AG08395 (cell line): Measurements from ENCODE around the gene ITK.

Experiments used
- DNase-seq: peaks from one replicate; pipeline ENCODE4 v3.0.0; 2012; ENCODE audit warnings: mixed read lengths, low spot score

ITK gene

GRCh38 chr5:157248821-157249470, 68.3 kb downstream of the ITK start:
- DNase-seq: no peak

GRCh38 chr5:157252711-157253465, 72.2 kb downstream of the ITK start:
- peak; percentile 36 for DNase-seq

GRCh38 chr5:157253547-157253946, 72.9 kb downstream of the ITK start:
- DNase-seq: peak; percentile 85

- no peak for DNase-seq
These were observed 77.8 kb downstream of the ITK start for GRCh38 chr5:157258450-157258849.

GRCh38 chr5:157259699-157260098, 79.1 kb downstream of the ITK start:
- no peak for DNase-seq

GRCh38 chr5:157263496-157264090, 83.0 kb downstream of the ITK start:
- DNase-seq: no peak

- peak; percentile 77 for DNase-seq
These were observed 85.2 kb downstream of the ITK start, which contains the start of gene CYFIP2 for GRCh38 chr5:157265714-157266285. CYFIP2 (plus strand) TSS chr5:157266123; CDS start chr5:157285362, 19,239 bp downstream.

GRCh38 chr5:157266286-157267007, 85.8 kb downstream of the ITK start:
- DNase-seq: no peak

GRCh38 chr5:157267025-157267424, 86.4 kb downstream of the ITK start:
- DNase-seq: no peak

- DNase-seq: no peak
These were observed 87.3 kb downstream of the ITK start for GRCh38 chr5:157267761-157268480.

- DNase-seq: no peak
These were observed 88.6 kb downstream of the ITK start for GRCh38 chr5:157269165-157269671.

GRCh38 chr5:157269761-157270272, 89.2 kb downstream of the ITK start:
- DNase-seq: no peak

- no peak for DNase-seq
These were observed 90.1 kb downstream of the ITK start for GRCh38 chr5:157270771-157271170.

- no peak for DNase-seq
These were observed 91.2 kb downstream of the ITK start for GRCh38 chr5:157271740-157272271.

- DNase-seq: no peak
These were observed 92.5 kb downstream of the ITK start for GRCh38 chr5:157273131-157273556.

- no peak for DNase-seq
These were observed 94.8 kb downstream of the ITK start for GRCh38 chr5:157275403-157275802.

GRCh38 chr5:157278319-157279037, 97.8 kb downstream of the ITK start:
- no peak for DNase-seq

- no peak for DNase-seq
These were observed 99.1 kb downstream of the ITK start for GRCh38 chr5:157279605-157280239.

- peak; percentile 77 for DNase-seq
These were observed 100.3 kb downstream of the ITK start for GRCh38 chr5:157280927-157281326.
